Testis (tissue), 3 donors: Measurements from ENCODE around the gene IFITM10. TPM values are rescaled to one million over a fixed set of nuclear protein-coding genes. Genes with fewer than 3 reads are reported as not detected.

ENCODE experiments used
- DNase-seq: peaks from one replicate; pipeline ENCODE4 v3.0.0-alpha.2; 2019
- H3K27ac ChIP-seq, 2 donors: fragments of 200-600 bp; sonication (generic); one replicate each; pipeline ENCODE4 v1.5.1; 2019
- H3K27me3 ChIP-seq: fragments of 200-600 bp; sonication (generic); one replicate; pipeline ENCODE4 v1.5.1; 2019
- H3K36me3 ChIP-seq: fragments of 200-600 bp; sonication (generic); one replicate; pipeline ENCODE4 v1.5.1; 2017; ENCODE audit warnings: low read depth; ENCODE audit errors: missing control alignments
- H3K4me1 ChIP-seq: fragments of 200-600 bp; sonication (generic); one replicate; pipeline ENCODE4 v1.5.1; 2019
- H3K4me3 ChIP-seq, 2 donors: fragments of 200-600 bp; sonication (generic); one replicate each; pipeline ENCODE4 v1.5.1; 2017 to 2019
- H3K9me3 ChIP-seq: fragments of 200-600 bp; sonication (generic); one replicate; pipeline ENCODE4 v1.5.1; 2017
- CTCF ChIP-seq, 3 experiments: fragments of 450-650 bp in 2 of 3; fragments of 200-600 bp in 1 of 3; sonication (generic) in 1 of 3; IDR thresholded peaks; one replicate each; pipeline ENCODE4 v1.5.1; 2016 to 2019; ENCODE audit warnings: antibody characterized with exemption in 3 of 3, mild to moderate bottlenecking in 2 of 3, moderate library complexity in 1 of 3
- POLR2A ChIP-seq: fragments of 450-650 bp; IDR thresholded peaks from one replicate; pipeline ENCODE4 v1.6.1; 2017; ENCODE audit warnings: antibody characterized with exemption, mild to moderate bottlenecking, moderate library complexity
- WGBS, 2 donors: methylation state at CpG; one replicate each; pipeline ENCODE4 v1.1.5; 2018; 5-methylcytosine and 5-hydroxymethylcytosine counted together
- intact Hi-C: fragments of 100-400 bp; cut with DNase I; formaldehyde crosslinking; loops from one replicate; pipeline ENCODE4 v1.15.1; 2023; ENCODE audit warnings: low total_unique reads
- polyA plus RNA-seq: library from polyadenylated mRNA; stranded (reverse); fragments of 350-450 nt; fragmentation: Illumina TruSeq; extraction: RNeasy Lipid Tissue Mini Kit (QIAGEN cat#74804); gene quantifications from one replicate; pipeline ENCODE4 v1.2.3, GENCODE V29; 2014; ENCODE audit warnings: low read depth, low replicate concordance; ENCODE audit not compliant: insufficient read depth
- total RNA-seq, 2 donors: library from RNA; depleted of rRNA; stranded (reverse); fragments of >200 nt; gene quantifications; one replicate each; pipeline ENCODE4 v1.2.3, GENCODE V29; 2016

Gene IFITM10
- total and polyA plus RNA-seq, 3 donors from 2014 or later = 2.6 to 9.6 (median 6.0) TPM

GRCh38 chr11:1748636-1749394, 1.6 kb downstream of the IFITM10 start:
- DNase-seq = no peak
- 1 to 7% methylated on average over 3 to 59 of the region's 84 CpGs for WGBS, 2 donors
- TF ChIP-seq CTCF (IDR thresholded peaks at IDR 0.05) (no peak), POLR2A (no peak)
- intact Hi-C loops = no loop called here
- Histone ChIP-seq H3K4me1 (peaks cover 41% of the 10 kb centered on the region), H3K4me3 (peak overlapping the region in 1 of 2 donors; percentile 42), H3K27ac (peak overlapping the region in 1 of 2 donors; percentile 8), H3K9me3 (no peaks in the 10 kb centered on the region), H3K27me3 (no peaks in the 10 kb centered on the region), H3K36me3 (no peaks in the 10 kb centered on the region)

- Histone ChIP-seq H3K27me3 (no peaks in the 10 kb centered on the region), H3K36me3 (no peaks in the 10 kb centered on the region), H3K4me3 (peak overlapping the region in 1 of 2 donors; percentile 42), H3K9me3 (no peaks in the 10 kb centered on the region), H3K27ac (no peak overlapping the region), H3K4me1 (peaks cover 41% of the 10 kb centered on the region)
- TF ChIP-seq CTCF (IDR thresholded peaks at IDR 0.05) = no peak
- TF ChIP-seq POLR2A = no peak
- no peak for DNase-seq
- 28 to 30% methylated on average over 30 to 68 of the region's 72 CpGs for WGBS, 2 donors
- intact Hi-C loops = no loop called here
These were observed 2.4 kb downstream of the IFITM10 start for GRCh38 chr11:1747753-1748635.

- Histone ChIP-seq H3K27me3 (no peaks in the 10 kb centered on the region), H3K4me3 (no peak overlapping the region), H3K4me1 (peaks cover 41% of the 10 kb centered on the region), H3K9me3 (no peaks in the 10 kb centered on the region), H3K27ac (no peak overlapping the region), H3K36me3 (no peaks in the 10 kb centered on the region)
- TF ChIP-seq POLR2A (no peak), CTCF (IDR thresholded peaks at IDR 0.05) (no peak)
- 44 to 77% methylated on average over 6 to 21 of the region's 21 CpGs for WGBS, 2 donors
- intact Hi-C loops = no loop called here
- no peak for DNase-seq
These were observed 3.2 kb downstream of the IFITM10 start for GRCh38 chr11:1746956-1747752.

- no peak overlapping the region for H3K4me3 ChIP-seq
- intact Hi-C loops = no loop called here
- H3K27me3 ChIP-seq = no peaks in the 10 kb centered on the region
- H3K27ac ChIP-seq = no peak overlapping the region
- H3K36me3 ChIP-seq = no peaks in the 10 kb centered on the region
- DNase-seq = no peak
- no peaks in the 10 kb centered on the region for H3K9me3 ChIP-seq
- H3K4me1 ChIP-seq = peaks cover 41% of the 10 kb centered on the region
- TF ChIP-seq CTCF (IDR thresholded peaks at IDR 0.05) = no peak
- no peak for TF ChIP-seq POLR2A
- WGBS, 2 donors = 48 to 68% methylated on average over 12 to 22 of the region's 22 CpGs
These were observed 3.9 kb downstream of the IFITM10 start for GRCh38 chr11:1746511-1746931.
